ENCODE measurements around the gene MEST. TPM values are rescaled to one million over a fixed set of nuclear protein-coding genes. Genes with fewer than 3 reads are reported as not detected.
"Not testable (repeated sequence)": the region's sequence is repeated elsewhere in the genome, so short reads cannot be mapped to it uniquely, and the experiment has no call there.

The MEST gene
- polyA plus RNA-seq, 3 donors: 1.1 to 3.1 (median 1.8) TPM

- intact Hi-C loops (cut with micrococcal nuclease): no loop called here
- Mint-ChIP-seq H3K27me3 (ENCODE audit: low read depth in 3 of 3) (no peaks in the 10 kb centered on the region), H3K9me3 (no peaks in the 10 kb centered on the region)
Measured at GRCh38 chr7:130521258-130521951, 29.5 kb downstream of the MEST start.

GRCh38 chr7:130523519-130524125 is 31.7 kb downstream of the MEST start:
- H2AFZ ChIP-seq (ENCODE audit: insufficient read depth, low read depth, low read length, poor library complexity, severe bottlenecking); DNase-seq; H3K4me3 ChIP-seq (replicated peaks in 1 of 3; ENCODE audit: low read depth in 2 of 3, low read length in 3 of 3); H3K27me3 Mint-ChIP-seq (ENCODE audit: low read depth in 3 of 3); H3K4me3 Mint-ChIP-seq; H3K4me1 Mint-ChIP-seq; H3K79me2 ChIP-seq (ENCODE audit: insufficient read depth, low read length); H3K9ac ChIP-seq (ENCODE audit: insufficient read depth, low read length, poor library complexity, severe bottlenecking); H3K9me3 ChIP-seq (replicated peaks in 1 of 2; ENCODE audit: control insufficient read depth in 1 of 2, insufficient read depth in 1 of 2, low read length in 2 of 2); H3K27ac Mint-ChIP-seq; H3K36me3 Mint-ChIP-seq; intact Hi-C loops (cut with micrococcal nuclease); H3K27ac ChIP-seq (ENCODE audit: low read depth in 1 of 2, low read length in 2 of 2); H3K4me2 ChIP-seq (replicated peaks; ENCODE audit: extremely low read depth, low read length, poor library complexity, severe bottlenecking); H3K4me1 ChIP-seq (ENCODE audit: control insufficient read depth in 1 of 2, insufficient read depth in 2 of 2, low read length in 2 of 2); H4K20me1 ChIP-seq (ENCODE audit: insufficient read depth, low read length); H3K27me3 ChIP-seq (ENCODE audit: control insufficient read depth in 2 of 2, insufficient read depth in 2 of 2, low read length in 2 of 2); H3K9me3 Mint-ChIP-seq: not testable (repeated sequence)
- 90% methylated on average over 7 of the region's 17 CpGs for WGBS (ENCODE audit: insufficient coverage)
- H3K36me3 ChIP-seq (replicated peaks in 1 of 2; ENCODE audit: control insufficient read depth in 1 of 2, insufficient read depth in 2 of 2, low read length in 2 of 2): peaks cover 0 to 14% of the 10 kb centered on the region in 2 donors

More at GRCh38 chr7:130521258-130521951, 29.5 kb downstream of the MEST start:
- no peak for TF ChIP-seq CTCF (IDR thresholded peaks at IDR 0.05)
- H3K4me3 Mint-ChIP-seq: no peak overlapping the region
- H3K79me2 ChIP-seq (ENCODE audit: insufficient read depth, low read length): no peaks in the 10 kb centered on the region
- no peaks in the 10 kb centered on the region for H3K36me3 Mint-ChIP-seq
- no peaks in the 10 kb centered on the region for H4K20me1 ChIP-seq (ENCODE audit: insufficient read depth, low read length)
- H2AFZ ChIP-seq (ENCODE audit: insufficient read depth, low read depth, low read length, poor library complexity, severe bottlenecking): no peak overlapping the region
- peaks cover 0 to 10% of the 10 kb centered on the region in 2 donors for H3K36me3 ChIP-seq (replicated peaks in 1 of 2; ENCODE audit: control insufficient read depth in 1 of 2, insufficient read depth in 2 of 2, low read length in 2 of 2)
- H3K4me3 ChIP-seq (replicated peaks in 1 of 3; ENCODE audit: low read depth in 2 of 3, low read length in 3 of 3): no peak overlapping the region
- no peak overlapping the region for H3K4me2 ChIP-seq (replicated peaks; ENCODE audit: extremely low read depth, low read length, poor library complexity, severe bottlenecking)
- no peaks in the 10 kb centered on the region for H3K27me3 ChIP-seq (ENCODE audit: control insufficient read depth in 2 of 2, insufficient read depth in 2 of 2, low read length in 2 of 2)
- no peaks in the 10 kb centered on the region for H3K9me3 ChIP-seq (replicated peaks in 1 of 2; ENCODE audit: control insufficient read depth in 1 of 2, insufficient read depth in 1 of 2, low read length in 2 of 2)
- H3K4me1 Mint-ChIP-seq: no peaks in the 10 kb centered on the region
- WGBS (ENCODE audit: insufficient coverage): 100% methylated on average over 2 of the region's 4 CpGs
- no peak for DNase-seq
- H3K27ac ChIP-seq (ENCODE audit: low read depth in 1 of 2, low read length in 2 of 2): no peak overlapping the region
- H3K4me1 ChIP-seq (ENCODE audit: control insufficient read depth in 1 of 2, insufficient read depth in 2 of 2, low read length in 2 of 2): no peaks in the 10 kb centered on the region
- H3K9ac ChIP-seq (ENCODE audit: insufficient read depth, low read length, poor library complexity, severe bottlenecking): no peak overlapping the region
- no peak overlapping the region for H3K27ac Mint-ChIP-seq
